OCI-LY1 (cell line): ENCODE data around the gene WDR31.
A peak's percentile ranks its signal among the peaks of the same experiment; 100 is the strongest.

ENCODE experiments used
- EZH2 ChIP-seq: fragments of 200-600 bp; sonication (generic), shearing (Covaris generic); IDR thresholded peaks from 2 replicates; pipeline ENCODE4 v1.8.0; 2017; ENCODE audit warnings: borderline replicate concordance, mixed run types, mild to moderate bottlenecking, antibody characterized with exemption, low read length, moderate library complexity, mixed read lengths
- TF ChIP-seq, protein P1 (sequence below): fragments of 200-600 bp; sonication (generic), shearing (Covaris generic); IDR thresholded peaks from 2 replicates; pipeline ENCODE4 v1.5.1; 2017; ENCODE audit warnings: mild to moderate bottlenecking, antibody characterized with exemption, low read length, moderate library complexity, mixed read lengths

DNA sequence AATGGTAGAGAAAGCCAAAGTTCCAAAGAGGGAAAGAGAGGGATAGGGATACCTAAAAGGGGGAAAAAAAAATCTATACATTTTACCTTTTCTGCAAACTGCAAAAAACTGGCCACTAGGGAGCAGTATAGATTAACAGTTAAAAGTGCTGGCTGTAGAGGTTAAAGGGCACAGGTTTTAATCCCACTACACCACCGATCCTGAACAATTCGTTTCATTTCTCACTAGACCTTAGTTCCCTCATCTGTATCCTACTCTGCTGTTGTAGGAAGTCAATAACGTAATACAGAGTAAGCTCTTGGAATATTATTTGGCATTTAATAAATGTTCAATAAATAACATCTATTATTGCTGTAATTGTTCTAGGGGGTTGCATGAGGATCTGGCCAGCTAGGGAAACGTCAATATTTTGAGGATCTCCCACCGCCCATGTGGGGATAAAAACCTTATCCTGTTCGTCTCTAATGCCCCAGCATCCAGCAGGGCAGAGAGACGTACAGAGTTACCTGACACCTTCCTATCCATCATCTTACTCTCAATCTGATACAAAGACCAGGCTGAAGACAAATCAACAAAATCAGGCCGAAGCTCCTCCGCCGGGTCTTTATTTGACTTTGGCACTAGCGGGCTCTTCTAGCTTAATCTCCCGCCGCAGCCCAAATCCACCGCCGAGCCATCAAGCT, 65.5 kb downstream of the WDR31 start:
- TF ChIP-seq, protein P1, sequence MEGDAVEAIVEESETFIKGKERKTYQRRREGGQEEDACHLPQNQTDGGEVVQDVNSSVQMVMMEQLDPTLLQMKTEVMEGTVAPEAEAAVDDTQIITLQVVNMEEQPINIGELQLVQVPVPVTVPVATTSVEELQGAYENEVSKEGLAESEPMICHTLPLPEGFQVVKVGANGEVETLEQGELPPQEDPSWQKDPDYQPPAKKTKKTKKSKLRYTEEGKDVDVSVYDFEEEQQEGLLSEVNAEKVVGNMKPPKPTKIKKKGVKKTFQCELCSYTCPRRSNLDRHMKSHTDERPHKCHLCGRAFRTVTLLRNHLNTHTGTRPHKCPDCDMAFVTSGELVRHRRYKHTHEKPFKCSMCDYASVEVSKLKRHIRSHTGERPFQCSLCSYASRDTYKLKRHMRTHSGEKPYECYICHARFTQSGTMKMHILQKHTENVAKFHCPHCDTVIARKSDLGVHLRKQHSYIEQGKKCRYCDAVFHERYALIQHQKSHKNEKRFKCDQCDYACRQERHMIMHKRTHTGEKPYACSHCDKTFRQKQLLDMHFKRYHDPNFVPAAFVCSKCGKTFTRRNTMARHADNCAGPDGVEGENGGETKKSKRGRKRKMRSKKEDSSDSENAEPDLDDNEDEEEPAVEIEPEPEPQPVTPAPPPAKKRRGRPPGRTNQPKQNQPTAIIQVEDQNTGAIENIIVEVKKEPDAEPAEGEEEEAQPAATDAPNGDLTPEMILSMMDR, result peak; percentile 74
- no peak for TF ChIP-seq EZH2
